GM23338 (cell line): ENCODE measurements around the gene SMIM35.
"Not testable (repeated sequence)": the region's sequence is repeated elsewhere in the genome, so short reads cannot be mapped to it uniquely, and the experiment has no call there.

Source experiments
- EZH2 ChIP-seq: fragments of 200-600 bp; sonication (generic); IDR thresholded peaks from one replicate; pipeline ENCODE4 v1.8.0; 2017; ENCODE audit warnings: antibody characterized with exemption, mild to moderate bottlenecking, low read depth; ENCODE audit not compliant: unreplicated experiment
- EZH2phosphoT487 ChIP-seq: fragments of 200-600 bp; sonication (generic); IDR thresholded peaks from one replicate; pipeline ENCODE4 v1.8.1; 2018; ENCODE audit warnings: antibody characterized with exemption; ENCODE audit not compliant: unreplicated experiment
- POLR2AphosphoS5 ChIP-seq: IDR thresholded peaks from 2 replicates; pipeline ENCODE4 v1.6.1; 2016; ENCODE audit warnings: antibody characterized with exemption, low read depth
- TF ChIP-seq, protein P1 (sequence below), 2 experiments: fragments of 200-600 bp in 1 of 2; sonication (generic) in 1 of 2; conservative IDR thresholded peaks; 2 replicates each; pipeline versions ENCODE4 v1.5.1 to v1.6.1; 2016 to 2017; ENCODE audit warnings: antibody characterized with exemption in 2 of 2, low read depth in 2 of 2, mild to moderate bottlenecking in 2 of 2, moderate library complexity in 1 of 2
- TF ChIP-seq, protein P2 (sequence below): IDR thresholded peaks from one replicate; pipeline ENCODE4 v1.6.1; 2018; ENCODE audit warnings: antibody characterized with exemption; ENCODE audit not compliant: unreplicated experiment

DNA sequence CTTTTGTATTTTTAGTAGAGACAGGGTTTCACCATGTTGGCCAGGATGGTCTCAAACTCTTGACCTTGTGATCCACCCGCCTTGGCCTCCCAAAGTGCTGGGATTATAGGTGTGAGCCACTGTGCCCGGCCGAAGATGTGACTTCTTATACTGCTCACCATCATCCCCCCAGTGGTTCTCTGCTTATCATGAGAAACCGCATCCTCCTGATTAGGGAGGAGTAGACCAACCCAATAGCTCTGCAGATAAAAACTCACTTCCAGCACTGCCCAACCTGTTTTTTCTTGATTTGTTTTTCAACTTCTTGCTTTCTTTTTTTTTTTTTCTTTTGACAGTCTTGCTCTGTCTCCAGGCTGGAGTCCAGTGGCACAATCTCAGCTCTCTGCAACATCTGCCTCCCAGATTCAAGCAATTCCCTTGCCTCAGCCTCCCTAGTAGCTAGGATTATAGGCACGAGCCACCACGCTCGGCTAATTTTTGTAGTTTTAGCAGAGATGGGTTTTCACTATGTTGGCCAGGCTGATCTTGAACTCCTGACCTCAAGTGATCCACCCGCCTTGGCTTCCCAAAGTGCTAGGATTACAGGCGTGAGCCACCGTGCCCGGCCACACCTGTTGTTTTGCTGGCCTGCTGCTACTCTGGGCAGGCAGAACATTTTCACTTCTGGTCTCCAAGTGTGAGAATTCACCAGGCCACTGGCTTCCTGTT is 79.0 kb downstream of the SMIM35 start:
- TF ChIP-seq, protein P1, sequence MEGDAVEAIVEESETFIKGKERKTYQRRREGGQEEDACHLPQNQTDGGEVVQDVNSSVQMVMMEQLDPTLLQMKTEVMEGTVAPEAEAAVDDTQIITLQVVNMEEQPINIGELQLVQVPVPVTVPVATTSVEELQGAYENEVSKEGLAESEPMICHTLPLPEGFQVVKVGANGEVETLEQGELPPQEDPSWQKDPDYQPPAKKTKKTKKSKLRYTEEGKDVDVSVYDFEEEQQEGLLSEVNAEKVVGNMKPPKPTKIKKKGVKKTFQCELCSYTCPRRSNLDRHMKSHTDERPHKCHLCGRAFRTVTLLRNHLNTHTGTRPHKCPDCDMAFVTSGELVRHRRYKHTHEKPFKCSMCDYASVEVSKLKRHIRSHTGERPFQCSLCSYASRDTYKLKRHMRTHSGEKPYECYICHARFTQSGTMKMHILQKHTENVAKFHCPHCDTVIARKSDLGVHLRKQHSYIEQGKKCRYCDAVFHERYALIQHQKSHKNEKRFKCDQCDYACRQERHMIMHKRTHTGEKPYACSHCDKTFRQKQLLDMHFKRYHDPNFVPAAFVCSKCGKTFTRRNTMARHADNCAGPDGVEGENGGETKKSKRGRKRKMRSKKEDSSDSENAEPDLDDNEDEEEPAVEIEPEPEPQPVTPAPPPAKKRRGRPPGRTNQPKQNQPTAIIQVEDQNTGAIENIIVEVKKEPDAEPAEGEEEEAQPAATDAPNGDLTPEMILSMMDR (conservative IDR thresholded peaks at IDR 0.05; ENCODE audit: low read depth in 2 of 2) = not testable (repeated sequence)
- not testable (repeated sequence) for TF ChIP-seq EZH2, POLR2AphosphoS5, EZH2phosphoT487
- TF ChIP-seq, protein P2, sequence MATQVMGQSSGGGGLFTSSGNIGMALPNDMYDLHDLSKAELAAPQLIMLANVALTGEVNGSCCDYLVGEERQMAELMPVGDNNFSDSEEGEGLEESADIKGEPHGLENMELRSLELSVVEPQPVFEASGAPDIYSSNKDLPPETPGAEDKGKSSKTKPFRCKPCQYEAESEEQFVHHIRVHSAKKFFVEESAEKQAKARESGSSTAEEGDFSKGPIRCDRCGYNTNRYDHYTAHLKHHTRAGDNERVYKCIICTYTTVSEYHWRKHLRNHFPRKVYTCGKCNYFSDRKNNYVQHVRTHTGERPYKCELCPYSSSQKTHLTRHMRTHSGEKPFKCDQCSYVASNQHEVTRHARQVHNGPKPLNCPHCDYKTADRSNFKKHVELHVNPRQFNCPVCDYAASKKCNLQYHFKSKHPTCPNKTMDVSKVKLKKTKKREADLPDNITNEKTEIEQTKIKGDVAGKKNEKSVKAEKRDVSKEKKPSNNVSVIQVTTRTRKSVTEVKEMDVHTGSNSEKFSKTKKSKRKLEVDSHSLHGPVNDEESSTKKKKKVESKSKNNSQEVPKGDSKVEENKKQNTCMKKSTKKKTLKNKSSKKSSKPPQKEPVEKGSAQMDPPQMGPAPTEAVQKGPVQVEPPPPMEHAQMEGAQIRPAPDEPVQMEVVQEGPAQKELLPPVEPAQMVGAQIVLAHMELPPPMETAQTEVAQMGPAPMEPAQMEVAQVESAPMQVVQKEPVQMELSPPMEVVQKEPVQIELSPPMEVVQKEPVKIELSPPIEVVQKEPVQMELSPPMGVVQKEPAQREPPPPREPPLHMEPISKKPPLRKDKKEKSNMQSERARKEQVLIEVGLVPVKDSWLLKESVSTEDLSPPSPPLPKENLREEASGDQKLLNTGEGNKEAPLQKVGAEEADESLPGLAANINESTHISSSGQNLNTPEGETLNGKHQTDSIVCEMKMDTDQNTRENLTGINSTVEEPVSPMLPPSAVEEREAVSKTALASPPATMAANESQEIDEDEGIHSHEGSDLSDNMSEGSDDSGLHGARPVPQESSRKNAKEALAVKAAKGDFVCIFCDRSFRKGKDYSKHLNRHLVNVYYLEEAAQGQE = not testable (repeated sequence)
